Cardiac muscle cell (in vitro differentiated cells and primary cell): Measurements from ENCODE around the gene LMAN2L. TPM values are rescaled to one million over a fixed set of nuclear protein-coding genes. Genes with fewer than 3 reads are reported as not detected.

Experiments used
- DNase-seq, 2 donors: peaks; one replicate each; pipeline versions ENCODE4 v3.0.0 to v3.0.0-alpha.2; 2010 to 2017; ENCODE audit warnings: low read depth in 1 of 2, low spot score in 1 of 2
- H3K27ac ChIP-seq: fragments of 200-600 bp; sonication (generic); 2 replicates; pipeline ENCODE4 v1.5.1; 2016
- H3K27me3 ChIP-seq: fragments of 200-600 bp; sonication (generic); 2 replicates; pipeline ENCODE4 v1.6.0; 2016; ENCODE audit warnings: control low read depth
- H3K36me3 ChIP-seq: fragments of 200-600 bp; sonication (generic); 2 replicates; pipeline ENCODE4 v1.5.1; 2016; ENCODE audit warnings: control low read depth
- H3K4me1 ChIP-seq: fragments of 200-600 bp; sonication (generic); 2 replicates; pipeline ENCODE4 v1.8.1; 2017; ENCODE audit warnings: low read depth, mild to moderate bottlenecking, mixed run types
- H3K4me3 ChIP-seq: fragments of 200-600 bp; sonication (generic); 2 replicates; pipeline ENCODE4 v1.5.1; 2016; ENCODE audit warnings: mild to moderate bottlenecking
- H3K9me3 ChIP-seq: fragments of 200-600 bp; sonication (generic); 2 replicates; pipeline ENCODE4 v1.5.1; 2017; ENCODE audit warnings: low read depth, mild to moderate bottlenecking, control low read depth
- CTCF ChIP-seq: IDR thresholded peaks from 2 replicates; pipeline ENCODE4 v1.5.1; 2012; ENCODE audit warnings: low read depth, mild to moderate bottlenecking, low read length
- polyA plus RNA-seq: library from polyadenylated mRNA; unstranded; fragments of >200 nt; fragmentation: Nextera tagmentation; extraction: Ambion mirVana; gene quantifications from 2 replicates; pipeline ENCODE4 v1.2.1, GENCODE V29; 2016
- total RNA-seq: library from RNA; depleted of rRNA; stranded (reverse); fragments of >200 nt; gene quantifications from 2 replicates; pipeline ENCODE4 v1.2.3, GENCODE V29; 2016

Gene LMAN2L
- total and polyA plus RNA-seq, 2 experiments from 2014 or later = 28.8 to 64.3 TPM

GRCh38 chr2:96762529-96763311 is 22.9 kb upstream of the LMAN2L start:
- Histone ChIP-seq H3K27me3 (no peaks in the 10 kb centered on the region), H3K4me1 (peaks cover 30% of the 10 kb centered on the region), H3K4me3 (peak overlapping the region; percentile 28), H3K27ac (peak overlapping the region; percentile 21), H3K36me3 (no peaks in the 10 kb centered on the region), H3K9me3 (no peaks in the 10 kb centered on the region)
- DNase-seq = peak; percentile 32 to 69
- TF ChIP-seq CTCF = no peak

GRCh38 chr2:96760986-96761832 is 21.3 kb upstream of the LMAN2L start:
- no peaks in the 10 kb centered on the region for H3K27me3 ChIP-seq
- H3K9me3 ChIP-seq = no peaks in the 10 kb centered on the region
- DNase-seq = peak in 1 of 2 donors; percentile 41
- H3K27ac ChIP-seq = no peak overlapping the region
- H3K4me1 ChIP-seq = peaks cover 30% of the 10 kb centered on the region
- no peaks in the 10 kb centered on the region for H3K36me3 ChIP-seq
- H3K4me3 ChIP-seq = peak overlapping the region; percentile 36
- peak; percentile 36 for TF ChIP-seq CTCF

- peak within 1 kb of the TSS; percentile 36 for H3K4me3 ChIP-seq
- no peak for TF ChIP-seq CTCF
- no peaks in the 10 kb centered on the region for H3K27me3 ChIP-seq
- no peaks in the 10 kb centered on the region for H3K36me3 ChIP-seq
- no peaks in the 10 kb centered on the region for H3K9me3 ChIP-seq
- no peak within 1 kb of the TSS for H3K27ac ChIP-seq
- DNase-seq = peak; percentile 95 to 96
- peaks cover 30% of the 10 kb centered on the region for H3K4me1 ChIP-seq
These were observed 20.4 kb upstream of the LMAN2L start, which contains the start of gene CNNM4 for GRCh38 chr2:96760036-96760985. CNNM4 (plus strand) TSS chr2:96760902; CDS start chr2:96761000, 98 bp downstream.

GRCh38 chr2:96759548-96759947 is 19.7 kb upstream of the LMAN2L start:
- no peak for TF ChIP-seq CTCF
- no peak for DNase-seq
- Histone ChIP-seq H3K9me3 (no peaks in the 10 kb centered on the region), H3K27ac (no peak overlapping the region), H3K4me3 (no peak overlapping the region), H3K27me3 (no peaks in the 10 kb centered on the region), H3K4me1 (peaks cover 30% of the 10 kb centered on the region), H3K36me3 (no peaks in the 10 kb centered on the region)

- no peaks in the 10 kb centered on the region for H3K9me3 ChIP-seq
- H3K36me3 ChIP-seq = no peaks in the 10 kb centered on the region
- no peak for DNase-seq
- no peaks in the 10 kb centered on the region for H3K27me3 ChIP-seq
- H3K27ac ChIP-seq = no peak overlapping the region
- TF ChIP-seq CTCF = no peak
- H3K4me1 ChIP-seq = peaks cover 27% of the 10 kb centered on the region
- H3K4me3 ChIP-seq = no peak overlapping the region
These were observed 19.1 kb upstream of the LMAN2L start for GRCh38 chr2:96758987-96759386.
